Esophagus squamous epithelium (tissue), 5 donors: ENCODE measurements around the gene TLCD1. TPM values are rescaled to one million over a fixed set of nuclear protein-coding genes. Genes with fewer than 3 reads are reported as not detected.

Experiments used
- DNase-seq: peaks from one replicate; lab custom pipeline; 2025; lab: John Stamatoyannopoulos, UW
- H3K27ac ChIP-seq, 4 donors: fragments of 200-600 bp; sonication (generic); one replicate each; pipeline ENCODE4 v1.5.1; 2016 to 2019; ENCODE audit warnings: mild to moderate bottlenecking in 1 of 4
- H3K27me3 ChIP-seq, 4 donors: fragments of 200-600 bp; sonication (generic); 1 replicate in 3 of 4; 2 replicates in 1 of 4; pipeline versions ENCODE4 v1.5.1 to v1.6.0; 2017 to 2021; ENCODE audit warnings: antibody characterized with exemption in 1 of 4
- H3K36me3 ChIP-seq, 3 donors: fragments of 200-600 bp; sonication (generic); one replicate each; pipeline ENCODE4 v1.5.1; 2016 to 2019
- H3K4me1 ChIP-seq, 3 donors: fragments of 200-600 bp; sonication (generic); one replicate each; pipeline ENCODE4 v1.5.1; 2017 to 2019
- H3K4me3 ChIP-seq, 4 donors: fragments of 200-600 bp; sonication (generic); 1 replicate in 3 of 4; 2 replicates in 1 of 4; pipeline ENCODE4 v1.5.1; 2016 to 2019; ENCODE audit warnings: mild to moderate bottlenecking in 2 of 4, moderate library complexity in 1 of 4
- H3K9me3 ChIP-seq, 3 donors: fragments of 200-600 bp; sonication (generic); one replicate each; pipeline ENCODE4 v1.5.1; 2016 to 2019
- CTCF ChIP-seq, 6 experiments: fragments of 450-650 bp in 4 of 6; fragments of 200-600 bp in 2 of 6; sonication (generic) in 2 of 6; IDR thresholded peaks; one replicate each; pipeline ENCODE4 v1.5.1; 2016 to 2019; ENCODE audit warnings: antibody characterized with exemption in 6 of 6, mild to moderate bottlenecking in 4 of 6, moderate library complexity in 4 of 6
- POLR2A ChIP-seq, 4 donors: fragments of 450-650 bp; IDR thresholded peaks; one replicate each; pipeline ENCODE4 v1.6.1; 2017; ENCODE audit warnings: antibody characterized with exemption in 4 of 4, mild to moderate bottlenecking in 4 of 4, moderate library complexity in 3 of 4
- WGBS, 2 donors: methylation state at CpG; one replicate each; pipeline ENCODE4 v1.1.5; 2018; 5-methylcytosine and 5-hydroxymethylcytosine counted together
- intact Hi-C: fragments of 100-400 bp; cut with DNase I; formaldehyde crosslinking; loops from one replicate; pipeline ENCODE4 v1.15.0; 2022
- total RNA-seq, 4 donors: library from RNA; depleted of rRNA; stranded (reverse); fragments of >200 nt; gene quantifications; one replicate each; pipeline ENCODE4 v1.1.0, GENCODE V29; 2016
- donor health status: DM: yes; HTN: yes; CAD: no.

TLCD1 gene
- total RNA-seq, 4 donors from 2014 or later = 8.8 to 17.0 (median 13.0) TPM

DNA sequence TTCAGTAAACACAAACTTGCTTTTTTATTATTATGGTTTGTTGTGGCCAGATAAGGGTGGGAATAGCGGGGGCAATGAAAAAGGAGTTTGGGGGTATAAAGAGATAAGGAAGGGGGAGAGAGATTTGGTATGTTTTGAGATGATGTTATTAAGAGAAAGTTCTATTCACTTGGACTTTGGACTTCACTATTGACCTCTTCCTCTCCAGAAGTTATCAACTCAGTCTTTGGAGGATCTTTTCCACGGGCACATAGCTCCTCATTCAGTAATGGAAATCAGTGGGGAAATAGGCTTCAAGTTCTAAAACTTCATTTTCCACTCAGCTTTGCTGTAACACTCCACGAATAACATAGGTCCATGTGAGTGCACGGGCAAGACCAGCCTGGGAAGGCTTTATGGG lies 37.6 kb downstream of the TLCD1 start:
- Histone ChIP-seq H3K4me1 (peaks cover 0 to 13% (median 0%) of the 10 kb centered on the region in 3 donors), H3K4me3 (no peak overlapping the region), H3K27ac (no peak overlapping the region), H3K27me3 (no peaks in the 10 kb centered on the region), H3K9me3 (no peaks in the 10 kb centered on the region), H3K36me3 (peaks cover 49 to 100% (median 91%) of the 10 kb centered on the region in 3 donors)
- DNase-seq = no peak
- intact Hi-C loops = no loop called here
- 92 to 98% methylated on average over 4 of the region's 4 CpGs for WGBS, 2 donors
- TF ChIP-seq CTCF (IDR thresholded peaks at IDR 0.05) (no peak), POLR2A (IDR thresholded peaks at IDR 0.05) (no peak)

DNA sequence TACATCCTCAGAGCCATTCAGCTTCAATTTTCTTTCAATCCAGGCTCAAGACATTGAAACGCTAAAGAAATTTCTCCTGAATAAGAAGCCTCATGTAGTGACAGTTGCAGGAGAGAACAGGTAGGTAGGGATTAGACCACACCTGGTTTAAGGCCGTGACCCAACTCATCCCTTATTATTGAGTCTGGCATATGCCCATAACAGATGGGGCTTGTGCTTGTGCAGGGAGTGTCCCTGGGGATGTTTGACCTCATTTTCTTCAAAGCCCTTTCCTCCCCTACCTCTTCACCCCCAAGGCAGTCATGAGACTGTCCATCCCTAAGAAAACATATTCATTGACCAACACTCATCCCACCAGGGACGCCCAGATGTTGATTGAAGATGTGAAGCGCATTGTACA lies 39.7 kb downstream of the TLCD1 start:
- peaks cover 59 to 100% (median 94%) of the 10 kb centered on the region in 3 donors for H3K36me3 ChIP-seq
- no peak for DNase-seq
- TF ChIP-seq POLR2A (IDR thresholded peaks at IDR 0.05) (no peak), CTCF (IDR thresholded peaks at IDR 0.05) (no peak)

DNA sequence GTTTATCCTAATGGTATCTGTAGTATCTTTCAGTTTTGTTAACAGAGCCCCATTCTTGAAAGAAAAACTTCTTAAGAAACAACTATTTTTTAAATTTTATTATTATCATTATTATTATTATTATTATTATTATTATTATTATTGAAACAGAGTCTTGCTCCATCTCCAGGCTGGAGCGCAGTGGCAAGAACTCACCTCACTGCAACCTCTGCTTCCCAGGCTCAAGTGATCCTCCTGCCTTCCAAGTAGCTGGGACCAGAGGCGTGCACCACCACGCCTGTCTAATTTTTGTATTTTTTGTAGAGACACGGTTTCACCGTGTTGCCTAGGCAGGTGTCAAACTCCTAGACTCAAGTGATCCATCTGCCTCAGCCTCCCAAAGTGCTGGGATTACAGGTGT lies 40.7 kb downstream of the TLCD1 start:
- intact Hi-C loops = no loop called here
- no peaks in the 10 kb centered on the region for H3K9me3 ChIP-seq
- TF ChIP-seq POLR2A (IDR thresholded peaks at IDR 0.05) = no peak
- no peak for TF ChIP-seq CTCF (IDR thresholded peaks at IDR 0.05)

More for the DNA sequence above, 39.7 kb downstream of the TLCD1 start:
- Histone ChIP-seq H3K27me3 (no peaks in the 10 kb centered on the region), H3K4me3 (no peak overlapping the region), H3K27ac (no peak overlapping the region), H3K4me1 (peaks cover 0 to 13% (median 0%) of the 10 kb centered on the region in 3 donors), H3K9me3 (no peaks in the 10 kb centered on the region)
- 76 to 78% methylated on average over 2 to 4 of the region's 4 CpGs for WGBS, 2 donors
- intact Hi-C loops = no loop called here

DNA sequence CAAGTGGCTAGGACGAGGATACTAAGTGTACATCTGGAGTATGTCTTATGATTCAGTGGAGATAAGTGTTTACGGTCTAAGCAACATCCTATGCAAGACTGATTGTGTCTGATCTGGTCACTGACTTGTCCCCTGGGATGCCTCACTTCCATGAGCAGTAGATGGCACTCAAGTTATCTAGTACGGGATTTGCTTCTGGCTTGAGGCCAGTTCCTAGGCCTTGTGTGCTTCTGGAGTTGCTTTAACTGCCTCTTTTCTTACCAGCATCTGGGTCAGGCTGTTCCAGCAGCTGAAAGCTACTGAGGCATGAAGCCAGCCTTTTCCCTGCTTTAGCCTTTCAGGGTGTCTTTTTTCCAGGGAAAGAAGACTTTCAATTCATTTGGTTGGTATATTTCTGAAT lies 41.1 kb downstream of the TLCD1 start:
- Histone ChIP-seq H3K27me3 (no peaks in the 10 kb centered on the region), H3K27ac (no peak overlapping the region), H3K36me3 (peaks cover 60 to 100% (median 92%) of the 10 kb centered on the region in 3 donors), H3K4me3 (no peak overlapping the region), H3K9me3 (no peaks in the 10 kb centered on the region), H3K4me1 (peaks cover 0 to 13% (median 0%) of the 10 kb centered on the region in 3 donors)
- DNase-seq = no peak
- intact Hi-C loops = no loop called here
- 60 to 76% methylated on average over 3 of the region's 3 CpGs for WGBS, 2 donors
- TF ChIP-seq POLR2A (IDR thresholded peaks at IDR 0.05) = no peak

More for the DNA sequence above, 40.7 kb downstream of the TLCD1 start:
- H3K27ac ChIP-seq = no peak overlapping the region
- no peak for DNase-seq
- H3K27me3 ChIP-seq = no peaks in the 10 kb centered on the region
- peaks cover 0 to 13% (median 0%) of the 10 kb centered on the region in 3 donors for H3K4me1 ChIP-seq
- H3K4me3 ChIP-seq = no peak overlapping the region
- peaks cover 60 to 100% (median 93%) of the 10 kb centered on the region in 3 donors for H3K36me3 ChIP-seq
- WGBS, 2 donors = 83 to 86% methylated on average over 5 of the region's 5 CpGs

DNA sequence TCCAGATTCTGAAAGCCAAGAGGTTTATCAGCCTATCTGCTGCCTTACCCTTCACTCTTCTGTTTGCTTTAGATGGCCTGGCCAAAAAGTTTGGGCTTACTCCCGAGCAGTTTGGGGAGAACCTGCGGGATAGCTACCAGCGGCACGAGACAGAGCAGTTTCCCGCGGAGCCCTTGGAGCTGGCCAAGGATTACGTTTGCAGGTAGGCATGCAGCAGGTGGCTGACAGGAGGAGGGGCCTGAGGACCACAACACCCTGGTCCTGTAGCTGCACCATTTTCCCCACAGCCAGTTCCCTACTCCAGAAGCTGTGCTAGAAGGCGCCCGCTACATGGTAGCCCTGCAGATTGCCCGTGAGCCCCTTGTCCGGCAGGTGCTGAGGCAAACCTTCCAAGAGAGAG lies 43.4 kb downstream of the TLCD1 start:
- Histone ChIP-seq H3K27ac (no peak overlapping the region), H3K9me3 (no peaks in the 10 kb centered on the region), H3K27me3 (no peaks in the 10 kb centered on the region), H3K36me3 (peaks cover 69 to 100% (median 91%) of the 10 kb centered on the region in 3 donors), H3K4me1 (peaks cover 0 to 13% (median 0%) of the 10 kb centered on the region in 3 donors), H3K4me3 (no peak overlapping the region)
- intact Hi-C loops = no loop called here
- 89 to 92% methylated on average over 4 to 9 of the region's 11 CpGs for WGBS, 2 donors
- TF ChIP-seq POLR2A (IDR thresholded peaks at IDR 0.05) = no peak
- TF ChIP-seq CTCF (IDR thresholded peaks at IDR 0.05) = no peak
- no peak for DNase-seq

DNA sequence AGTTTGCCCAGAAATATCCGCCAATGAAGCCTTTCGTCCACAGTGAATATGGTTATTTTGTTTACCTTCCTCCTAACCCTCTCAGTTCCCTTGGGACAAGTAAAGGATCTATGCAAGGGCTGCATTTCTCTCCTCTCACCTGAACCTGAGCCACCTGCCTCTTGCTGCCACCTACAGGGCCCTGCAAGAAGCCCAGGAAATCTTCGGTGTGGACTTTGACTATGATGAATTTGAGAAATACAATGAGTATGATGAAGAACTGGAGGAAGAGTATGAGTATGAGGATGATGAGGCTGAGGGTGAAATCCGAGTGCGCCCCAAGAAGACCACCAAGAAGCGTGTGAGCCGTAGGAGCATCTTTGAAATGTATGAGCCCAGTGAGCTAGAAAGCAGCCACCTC lies 50.1 kb downstream of the TLCD1 start:
- H3K4me3 ChIP-seq = no peak overlapping the region
- no peaks in the 10 kb centered on the region for H3K9me3 ChIP-seq
- no peak for DNase-seq
- H3K4me1 ChIP-seq = no peaks in the 10 kb centered on the region
- intact Hi-C loops = no loop called here
- 80 to 83% methylated on average over 7 of the region's 7 CpGs for WGBS, 2 donors
- no peaks in the 10 kb centered on the region for H3K27me3 ChIP-seq
- no peak overlapping the region for H3K27ac ChIP-seq
- no peak for TF ChIP-seq POLR2A (IDR thresholded peaks at IDR 0.05)
- TF ChIP-seq CTCF (IDR thresholded peaks at IDR 0.05) = peak in 3 of 6 experiments; percentile 17 to 43 (median 29)
- H3K36me3 ChIP-seq = peaks cover 72 to 100% (median 91%) of the 10 kb centered on the region in 3 donors
